Activated CD4-positive, alpha-beta T cell treated with anti-CD3 and anti-CD28 coated beads for 48 hours (primary cell): Measurements from ENCODE around the gene MKS1.

ENCODE experiments used
- DNase-seq: peaks from one replicate; pipeline ENCODE4 v3.0.0-alpha.2; 2020

MKS1 gene

GRCh38 chr17:58156839-58157803, 61.9 kb downstream of the MKS1 start:
- peak; percentile 75 for DNase-seq
